CD14-positive monocyte (primary cell): ENCODE data around the gene UGT1A8. TPM values are rescaled to one million over a fixed set of nuclear protein-coding genes. Genes with fewer than 3 reads are reported as not detected.

ENCODE experiments used
- DNase-seq, 3 donors: peaks; one replicate each; pipeline ENCODE4 v3.0.0-alpha.2; 2011 to 2022
- H2AFZ ChIP-seq: 2 replicates; pipeline ENCODE4 v1.6.0; 2012; ENCODE audit warnings: mild to moderate bottlenecking, low read depth, low read length, inconsistent platforms; ENCODE audit not compliant: insufficient read depth, poor library complexity, severe bottlenecking
- H3K27ac ChIP-seq, 2 donors: 1 replicate in 1 of 2; 2 replicates in 1 of 2; pipeline ENCODE4 v1.5.1; 2012 to 2013; ENCODE audit warnings: low read length in 2 of 2, control low read depth in 1 of 2, inconsistent platforms in 1 of 2, low read depth in 1 of 2, mild to moderate bottlenecking in 1 of 2
- H3K27me3 ChIP-seq, 2 donors: one replicate each; pipeline versions ENCODE4 v1.6.0 to v1.6.1; 2011 to 2013; ENCODE audit warnings: low read length in 2 of 2; ENCODE audit not compliant: control insufficient read depth in 2 of 2, insufficient read depth in 2 of 2
- H3K36me3 ChIP-seq, 2 donors: replicated peaks in 1 of 2; 1 replicate in 1 of 2; 2 replicates in 1 of 2; pipeline versions ENCODE4 v1.5.1 to v1.6.1; 2012 to 2013; ENCODE audit warnings: low read length in 2 of 2, control low read depth in 1 of 2, inconsistent platforms in 1 of 2, mild to moderate bottlenecking in 1 of 2; ENCODE audit not compliant: insufficient read depth in 2 of 2, control insufficient read depth in 1 of 2
- H3K4me1 ChIP-seq, 2 donors: 1 replicate in 1 of 2; 2 replicates in 1 of 2; pipeline versions ENCODE4 v1.5.1 to v1.6.1; 2012 to 2013; ENCODE audit warnings: low read length in 2 of 2, control low read depth in 1 of 2, inconsistent platforms in 1 of 2, mild to moderate bottlenecking in 1 of 2, moderate library complexity in 1 of 2; ENCODE audit not compliant: insufficient read depth in 2 of 2, control insufficient read depth in 1 of 2
- H3K4me2 ChIP-seq: replicated peaks from 2 replicates; pipeline ENCODE3; 2012; ENCODE audit warnings: low read length, moderate library complexity, mild to moderate bottlenecking; ENCODE audit not compliant: poor library complexity, severe bottlenecking; ENCODE audit errors: extremely low read depth
- H3K4me3 ChIP-seq, 3 experiments: fragments of 200-600 bp in 1 of 3; sonication (generic) in 1 of 3; replicated peaks in 1 of 3; 1 replicate in 2 of 3; 2 replicates in 1 of 3; pipeline ENCODE4 v1.5.1; 2011 to 2013; ENCODE audit warnings: low read length in 3 of 3, mild to moderate bottlenecking in 3 of 3, control low read depth in 2 of 3, low read depth in 2 of 3, inconsistent platforms in 1 of 3, moderate library complexity in 1 of 3
- H3K79me2 ChIP-seq: 2 replicates; pipeline ENCODE4 v1.6.0; 2012; ENCODE audit warnings: mild to moderate bottlenecking, control low read depth, inconsistent platforms, low read length, moderate library complexity; ENCODE audit not compliant: insufficient read depth
- H3K9ac ChIP-seq: 2 replicates; pipeline ENCODE4 v1.6.0; 2017; ENCODE audit warnings: low read length, mild to moderate bottlenecking; ENCODE audit not compliant: insufficient read depth, poor library complexity, severe bottlenecking
- H3K9me3 ChIP-seq, 2 donors: replicated peaks in 1 of 2; 1 replicate in 1 of 2; 2 replicates in 1 of 2; pipeline versions ENCODE4 v1.5.1 to v1.6.1; 2012 to 2013; ENCODE audit warnings: low read length in 2 of 2, control low read depth in 1 of 2; ENCODE audit not compliant: control insufficient read depth in 1 of 2, insufficient read depth in 1 of 2
- H4K20me1 ChIP-seq: 2 replicates; pipeline ENCODE4 v1.6.0; 2012; ENCODE audit warnings: mild to moderate bottlenecking, low read length, control low read depth, moderate library complexity; ENCODE audit not compliant: insufficient read depth
- H3K27ac Mint-ChIP-seq, 7 donors: one replicate each; pipeline ENCODE4 v1.8.0; 2020; ENCODE audit warnings: mild to moderate bottlenecking in 7 of 7, mixed read lengths in 7 of 7, moderate library complexity in 6 of 7, inconsistent platforms in 2 of 7
- H3K27me3 Mint-ChIP-seq, 3 donors: one replicate each; pipeline ENCODE4 v1.8.0; 2021 to 2022; ENCODE audit warnings: low read depth in 3 of 3, mild to moderate bottlenecking in 3 of 3, mixed read lengths in 3 of 3, moderate library complexity in 3 of 3, inconsistent platforms in 1 of 3
- H3K36me3 Mint-ChIP-seq, 2 donors: one replicate each; pipeline ENCODE4 v1.8.0; 2020; ENCODE audit warnings: mixed read lengths in 2 of 2, inconsistent platforms in 1 of 2, mild to moderate bottlenecking in 1 of 2
- H3K4me1 Mint-ChIP-seq: one replicate; pipeline ENCODE4 v1.8.0; 2020; ENCODE audit warnings: mild to moderate bottlenecking, mixed read lengths
- H3K4me3 Mint-ChIP-seq, 2 donors: one replicate each; pipeline ENCODE4 v1.8.0; 2020; ENCODE audit warnings: mild to moderate bottlenecking in 2 of 2, mixed read lengths in 2 of 2, moderate library complexity in 1 of 2
- H3K9me3 Mint-ChIP-seq, 7 donors: one replicate each; pipeline ENCODE4 v1.8.0; 2020 to 2022; ENCODE audit warnings: mixed read lengths in 7 of 7, mild to moderate bottlenecking in 6 of 7, moderate library complexity in 6 of 7, inconsistent platforms in 2 of 7
- WGBS: methylation state at CpG from one replicate; pipeline ENCODE4 v1.1.5; 2013; ENCODE audit warnings: missing lambda C conversion rate; ENCODE audit not compliant: insufficient coverage; 5-methylcytosine and 5-hydroxymethylcytosine counted together
- intact Hi-C, 2 donors: fragments of 100-400 bp; cut with micrococcal nuclease; formaldehyde crosslinking; loops; one replicate each; pipeline versions ENCODE4 v1.15.0 to v1.15.1; 2023
- polyA plus RNA-seq, 3 donors: library from polyadenylated mRNA; depleted of rRNA in 1 of 3; unstranded in 2 of 3; stranded (reverse) in 1 of 3; fragments of 300-500 nt in 2 of 3; fragments of >200 nt in 1 of 3; fragmentation: Illumina TruSeq in 2 of 3; gene quantifications; 1 replicate in 2 of 3; 2 replicates in 1 of 3; pipeline ENCODE4 v1.2.3, GENCODE V29; 2012 to 2021
- TF ChIP-seq, protein P1 (sequence below): fragments of 200-600 bp; IDR thresholded peaks from one replicate; pipeline ENCODE4 v1.8.0; 2022; ENCODE audit warnings: antibody characterized with exemption, mild to moderate bottlenecking

Gene UGT1A8
- polyA plus RNA-seq, 3 donors, result not detected

DNA sequence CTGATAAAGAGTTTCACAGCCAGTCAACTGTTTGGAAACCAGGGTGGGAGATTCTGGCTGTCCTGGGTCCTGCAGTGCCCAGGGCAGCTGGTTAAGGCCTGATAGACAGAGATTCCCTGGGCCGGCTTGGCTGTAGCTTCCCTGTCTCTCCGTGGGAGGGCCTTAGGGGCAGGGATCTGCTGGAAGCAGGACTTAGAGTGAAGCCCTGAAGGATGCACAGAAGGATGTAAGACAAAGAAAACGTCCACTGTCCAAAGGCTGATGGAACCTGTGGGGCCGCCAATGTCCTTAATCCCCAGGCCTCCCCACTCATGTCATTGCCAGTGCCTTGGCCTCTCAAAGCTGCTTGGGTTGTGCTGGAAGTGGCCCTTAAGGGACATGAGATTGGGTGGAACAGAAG, 193.7 kb downstream of the UGT1A8 start:
- H3K4me3 Mint-ChIP-seq, result no peak overlapping the region
- H3K9ac ChIP-seq, result no peak overlapping the region
- no peak overlapping the region for H2AFZ ChIP-seq
- H3K9me3 ChIP-seq, result no peaks in the 10 kb centered on the region
- H3K9me3 Mint-ChIP-seq, result peaks cover 0 to 6% (median 2%) of the 10 kb centered on the region in 7 donors
- H3K27ac Mint-ChIP-seq, result no peak overlapping the region
- no peaks in the 10 kb centered on the region for H4K20me1 ChIP-seq
- DNase-seq, result no peak
- H3K4me2 ChIP-seq, result no peak overlapping the region
- no peak overlapping the region for H3K27ac ChIP-seq
- H3K27me3 ChIP-seq, result no peaks in the 10 kb centered on the region
- no peaks in the 10 kb centered on the region for H3K4me1 ChIP-seq
- WGBS, result 92% methylated on average over 2 of the region's 4 CpGs
- peaks cover 2 to 7% (median 5%) of the 10 kb centered on the region in 3 donors for H3K27me3 Mint-ChIP-seq
- intact Hi-C loops, result no loop called here
- H3K79me2 ChIP-seq, result no peaks in the 10 kb centered on the region
- H3K36me3 Mint-ChIP-seq, result no peaks in the 10 kb centered on the region
- no peaks in the 10 kb centered on the region for H3K36me3 ChIP-seq
- no peak overlapping the region for H3K4me3 ChIP-seq
- TF ChIP-seq, protein P1, sequence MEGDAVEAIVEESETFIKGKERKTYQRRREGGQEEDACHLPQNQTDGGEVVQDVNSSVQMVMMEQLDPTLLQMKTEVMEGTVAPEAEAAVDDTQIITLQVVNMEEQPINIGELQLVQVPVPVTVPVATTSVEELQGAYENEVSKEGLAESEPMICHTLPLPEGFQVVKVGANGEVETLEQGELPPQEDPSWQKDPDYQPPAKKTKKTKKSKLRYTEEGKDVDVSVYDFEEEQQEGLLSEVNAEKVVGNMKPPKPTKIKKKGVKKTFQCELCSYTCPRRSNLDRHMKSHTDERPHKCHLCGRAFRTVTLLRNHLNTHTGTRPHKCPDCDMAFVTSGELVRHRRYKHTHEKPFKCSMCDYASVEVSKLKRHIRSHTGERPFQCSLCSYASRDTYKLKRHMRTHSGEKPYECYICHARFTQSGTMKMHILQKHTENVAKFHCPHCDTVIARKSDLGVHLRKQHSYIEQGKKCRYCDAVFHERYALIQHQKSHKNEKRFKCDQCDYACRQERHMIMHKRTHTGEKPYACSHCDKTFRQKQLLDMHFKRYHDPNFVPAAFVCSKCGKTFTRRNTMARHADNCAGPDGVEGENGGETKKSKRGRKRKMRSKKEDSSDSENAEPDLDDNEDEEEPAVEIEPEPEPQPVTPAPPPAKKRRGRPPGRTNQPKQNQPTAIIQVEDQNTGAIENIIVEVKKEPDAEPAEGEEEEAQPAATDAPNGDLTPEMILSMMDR, result no peak
- no peaks in the 10 kb centered on the region for H3K4me1 Mint-ChIP-seq

DNA sequence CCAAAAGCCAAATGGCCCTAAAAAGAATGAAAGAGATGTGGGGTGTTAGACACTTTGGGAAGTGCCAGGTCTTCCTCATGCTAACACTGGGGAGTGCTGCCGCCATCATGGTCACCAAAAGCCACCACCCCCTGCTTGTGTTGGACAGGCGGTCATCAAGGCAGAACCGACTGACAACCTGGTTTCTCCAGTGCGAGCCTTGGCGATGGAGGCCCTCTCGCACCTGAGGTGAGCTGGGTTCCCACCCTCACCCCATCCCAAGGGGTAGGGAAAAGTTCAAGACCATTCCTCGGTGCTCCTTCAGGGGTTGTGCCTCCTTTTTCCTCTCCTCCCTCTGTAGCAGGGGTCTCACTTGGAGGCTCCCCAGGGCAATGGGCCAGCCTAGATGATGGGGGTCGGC, 194.3 kb downstream of the UGT1A8 start:
- no peaks in the 10 kb centered on the region for H3K79me2 ChIP-seq
- TF ChIP-seq, protein P1, result no peak
- Mint-ChIP-seq H3K27me3 (peaks cover 2 to 8% (median 7%) of the 10 kb centered on the region in 3 donors), H3K4me3 (no peak overlapping the region), H3K9me3 (peaks cover 0 to 6% (median 2%) of the 10 kb centered on the region in 7 donors), H3K36me3 (no peaks in the 10 kb centered on the region), H3K27ac (peak overlapping the region in 1 of 7 donors; percentile 61), H3K4me1 (no peaks in the 10 kb centered on the region)
- no peaks in the 10 kb centered on the region for H4K20me1 ChIP-seq
- intact Hi-C loops, result no loop called here
- no peaks in the 10 kb centered on the region for H3K9me3 ChIP-seq
- no peak overlapping the region for H3K4me2 ChIP-seq
- no peaks in the 10 kb centered on the region for H3K4me1 ChIP-seq
- no peak overlapping the region for H3K27ac ChIP-seq
- no peak overlapping the region for H2AFZ ChIP-seq
- 100% methylated on average over 1 of the region's 8 CpGs for WGBS
- H3K4me3 ChIP-seq, result no peak overlapping the region
- DNase-seq, result no peak
- H3K36me3 ChIP-seq, result no peaks in the 10 kb centered on the region
- H3K9ac ChIP-seq, result no peak overlapping the region
- no peaks in the 10 kb centered on the region for H3K27me3 ChIP-seq
